ENCODE results near the gene GPRC5C.
"Not testable (repeated sequence)": the region's sequence is repeated elsewhere in the genome, so short reads cannot be mapped to it uniquely, and the experiment has no call there.

Gene GPRC5C, protein sequence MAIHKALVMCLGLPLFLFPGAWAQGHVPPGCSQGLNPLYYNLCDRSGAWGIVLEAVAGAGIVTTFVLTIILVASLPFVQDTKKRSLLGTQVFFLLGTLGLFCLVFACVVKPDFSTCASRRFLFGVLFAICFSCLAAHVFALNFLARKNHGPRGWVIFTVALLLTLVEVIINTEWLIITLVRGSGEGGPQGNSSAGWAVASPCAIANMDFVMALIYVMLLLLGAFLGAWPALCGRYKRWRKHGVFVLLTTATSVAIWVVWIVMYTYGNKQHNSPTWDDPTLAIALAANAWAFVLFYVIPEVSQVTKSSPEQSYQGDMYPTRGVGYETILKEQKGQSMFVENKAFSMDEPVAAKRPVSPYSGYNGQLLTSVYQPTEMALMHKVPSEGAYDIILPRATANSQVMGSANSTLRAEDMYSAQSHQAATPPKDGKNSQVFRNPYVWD

DNA sequence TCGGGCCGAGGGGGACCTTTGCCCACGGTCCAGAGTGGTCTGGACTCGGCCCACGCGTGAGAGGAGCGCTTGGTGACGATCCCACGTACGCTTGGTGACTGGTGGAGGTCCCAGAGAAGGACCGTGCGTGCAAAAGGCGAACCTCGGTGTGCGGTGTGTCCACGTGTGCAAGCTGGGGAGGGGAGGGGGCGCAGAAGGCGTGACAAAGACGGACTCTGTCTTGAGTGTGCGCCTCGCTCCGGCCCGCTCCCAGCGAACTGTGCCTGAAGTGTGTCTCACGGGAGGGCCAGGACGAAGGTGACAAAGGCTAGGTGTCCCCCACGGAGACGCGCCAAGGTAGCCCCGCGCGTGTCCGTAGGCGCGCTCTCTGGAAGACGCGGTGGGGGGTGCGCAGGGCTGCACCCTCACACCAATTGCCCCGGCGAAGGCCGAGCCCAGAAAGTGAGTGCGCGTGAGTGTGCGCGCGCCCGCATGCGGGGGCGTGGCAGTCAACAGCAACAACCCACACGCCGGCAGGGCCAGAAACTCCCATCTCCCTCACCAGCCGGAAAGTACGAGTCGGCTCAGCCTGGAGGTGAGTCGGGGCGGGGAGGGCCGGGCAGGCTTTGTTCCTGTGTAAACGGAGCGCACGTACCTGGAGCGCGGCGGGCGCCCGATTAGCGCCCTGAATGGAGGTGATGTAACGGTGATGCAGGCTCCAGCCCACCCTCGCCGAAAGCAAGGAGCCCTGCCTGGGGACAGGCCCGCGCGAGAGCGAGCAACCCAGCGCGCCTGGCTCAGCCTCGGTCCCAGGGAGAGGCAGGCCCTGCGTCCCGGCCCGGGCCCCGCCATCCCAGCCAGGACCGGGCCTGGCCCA, at the start of gene GPRC5C:
Gene GPRC5C (plus strand): TSS at position 521 of the 856 bp plus-strand sequence. CDS start 7,689 bp downstream, outside the sequence.
- no peak for DNase-seq

DNA sequence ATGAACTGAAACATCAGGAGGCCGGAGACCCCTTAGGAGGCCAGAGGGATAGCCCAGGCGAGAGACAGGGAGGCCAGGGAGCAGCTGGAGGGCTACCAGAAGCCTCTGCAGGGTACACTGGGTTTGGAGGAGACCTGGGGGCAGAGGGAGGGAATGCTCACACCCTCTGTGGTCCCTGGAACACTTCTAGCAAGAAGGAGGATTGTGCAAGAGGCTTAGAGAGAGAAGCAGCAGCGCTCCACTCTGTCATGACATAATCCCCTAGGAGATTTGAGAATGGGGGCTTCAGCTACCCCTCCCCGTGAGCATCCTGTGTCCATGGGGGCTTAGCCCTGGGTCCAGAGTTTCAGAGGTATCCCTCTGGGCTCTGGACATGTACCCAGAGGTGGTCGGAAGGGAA, 48.7 kb upstream of the GPRC5C start:
- DNase-seq = no peak

DNA sequence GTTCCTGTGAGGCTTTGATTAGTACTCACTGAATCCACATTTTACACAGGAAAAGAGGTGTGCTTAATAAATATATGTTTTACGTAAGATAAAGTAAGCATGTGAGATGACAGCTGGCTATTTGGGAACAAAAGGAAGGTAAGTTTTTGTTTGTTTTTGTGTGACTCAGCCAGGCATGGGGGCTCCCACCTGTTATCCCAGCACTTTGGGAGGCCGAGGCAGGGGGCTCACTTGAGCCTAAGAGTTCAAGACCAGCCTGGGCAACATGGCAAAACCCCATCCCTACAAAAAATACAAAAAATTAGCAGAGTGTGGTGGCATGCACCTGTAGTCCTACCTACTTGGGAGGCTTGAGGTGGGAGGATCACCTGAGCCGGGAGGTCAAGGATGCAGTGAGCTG, 46.7 kb upstream of the GPRC5C start:
- no peak for DNase-seq

DNA sequence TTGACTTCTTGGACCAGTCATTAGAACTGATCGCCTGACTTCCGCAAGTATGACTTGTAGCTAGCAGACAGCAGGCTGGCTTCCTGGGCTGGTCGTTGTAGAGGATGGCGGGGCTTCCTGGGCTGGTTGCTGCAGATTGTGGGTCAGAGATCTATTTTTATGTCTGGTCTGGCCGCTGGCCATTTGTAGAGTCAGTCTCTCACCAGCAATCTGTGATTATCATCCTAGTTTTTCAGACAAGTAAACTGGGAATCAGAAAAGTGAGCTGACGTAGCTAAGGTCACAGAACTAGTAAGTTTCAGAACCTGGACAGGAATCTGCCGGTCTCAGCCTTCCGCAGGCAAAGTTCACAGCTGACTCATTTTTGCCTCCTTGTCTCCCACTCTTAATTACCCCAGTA, 45.5 kb upstream of the GPRC5C start:
- DNase-seq = no peak

DNA sequence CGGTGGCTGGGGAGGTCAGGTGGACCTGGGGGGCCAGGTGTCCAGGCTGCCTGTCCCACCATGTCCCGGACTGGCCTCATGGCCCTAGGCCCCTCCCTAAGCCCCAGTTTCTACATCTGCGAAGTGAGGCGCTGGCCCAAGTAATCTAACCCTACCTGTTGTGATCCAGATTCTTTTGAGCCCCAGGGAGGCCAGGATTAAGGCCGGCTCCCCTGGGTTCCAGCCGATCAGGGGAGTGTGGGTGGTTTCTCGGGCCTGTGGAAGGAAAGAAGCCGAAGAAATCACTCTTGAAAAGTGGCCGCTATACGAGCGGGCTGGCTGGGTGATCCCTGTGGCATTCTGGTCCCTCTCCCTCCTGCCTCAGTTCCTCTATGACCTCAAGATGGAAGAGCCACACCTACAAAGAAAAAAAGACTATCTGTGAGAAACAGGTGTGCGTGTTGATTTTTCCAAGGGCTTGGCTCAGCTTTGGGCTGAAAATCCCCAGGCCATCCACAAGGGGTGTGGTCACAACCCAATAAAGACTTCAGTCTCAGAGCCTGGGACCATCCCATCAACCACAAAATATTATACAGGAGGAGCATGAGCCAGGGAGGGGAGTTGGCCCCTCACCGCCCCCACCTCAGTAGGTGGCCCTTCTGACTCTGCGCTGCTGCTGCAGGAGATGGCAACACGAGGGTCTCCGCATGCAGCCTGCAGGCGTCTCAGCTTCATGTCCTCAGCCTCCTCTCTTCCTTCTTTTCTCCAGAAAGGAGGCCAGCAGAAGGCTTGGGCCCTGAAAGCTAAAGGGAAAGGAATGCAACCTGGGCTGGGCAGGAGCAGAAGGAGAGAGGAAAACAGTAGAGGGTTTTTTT, 44.3 kb upstream of the GPRC5C start:
- no peak for DNase-seq

DNA sequence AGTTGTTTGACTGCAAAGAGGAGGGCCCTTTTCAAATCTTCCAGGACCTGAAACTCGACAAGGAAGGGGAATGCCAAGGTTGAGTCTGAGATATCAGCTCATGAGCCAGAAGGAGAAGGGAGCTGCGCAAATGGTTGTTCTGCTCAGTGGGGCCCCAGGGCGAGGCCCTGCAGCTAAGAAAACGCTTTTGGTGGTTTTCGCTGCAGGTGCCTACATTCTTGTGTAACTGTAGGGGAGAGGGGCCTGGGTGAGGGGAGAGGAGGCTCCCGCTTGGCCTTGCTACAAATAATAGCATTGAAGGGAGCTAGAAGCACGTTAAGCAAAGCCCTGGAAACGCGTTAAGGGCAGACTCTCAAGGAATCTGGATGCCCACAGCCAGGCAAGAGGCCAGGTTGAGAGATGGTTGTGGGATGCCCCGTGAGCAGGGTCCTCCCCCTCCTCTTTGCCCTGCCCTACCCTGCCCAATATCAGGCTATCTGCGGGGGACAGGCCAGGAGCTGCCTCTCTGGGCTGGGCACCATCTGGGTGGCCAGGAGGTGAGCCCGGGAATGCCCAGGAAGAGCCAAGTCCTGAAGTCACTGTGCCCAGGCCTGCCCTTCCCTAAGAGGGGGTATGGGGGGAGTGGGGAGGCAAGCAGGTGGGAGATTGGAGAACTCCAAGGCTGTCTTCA, 42.7 kb upstream of the GPRC5C start:
- DNase-seq = no peak

DNA sequence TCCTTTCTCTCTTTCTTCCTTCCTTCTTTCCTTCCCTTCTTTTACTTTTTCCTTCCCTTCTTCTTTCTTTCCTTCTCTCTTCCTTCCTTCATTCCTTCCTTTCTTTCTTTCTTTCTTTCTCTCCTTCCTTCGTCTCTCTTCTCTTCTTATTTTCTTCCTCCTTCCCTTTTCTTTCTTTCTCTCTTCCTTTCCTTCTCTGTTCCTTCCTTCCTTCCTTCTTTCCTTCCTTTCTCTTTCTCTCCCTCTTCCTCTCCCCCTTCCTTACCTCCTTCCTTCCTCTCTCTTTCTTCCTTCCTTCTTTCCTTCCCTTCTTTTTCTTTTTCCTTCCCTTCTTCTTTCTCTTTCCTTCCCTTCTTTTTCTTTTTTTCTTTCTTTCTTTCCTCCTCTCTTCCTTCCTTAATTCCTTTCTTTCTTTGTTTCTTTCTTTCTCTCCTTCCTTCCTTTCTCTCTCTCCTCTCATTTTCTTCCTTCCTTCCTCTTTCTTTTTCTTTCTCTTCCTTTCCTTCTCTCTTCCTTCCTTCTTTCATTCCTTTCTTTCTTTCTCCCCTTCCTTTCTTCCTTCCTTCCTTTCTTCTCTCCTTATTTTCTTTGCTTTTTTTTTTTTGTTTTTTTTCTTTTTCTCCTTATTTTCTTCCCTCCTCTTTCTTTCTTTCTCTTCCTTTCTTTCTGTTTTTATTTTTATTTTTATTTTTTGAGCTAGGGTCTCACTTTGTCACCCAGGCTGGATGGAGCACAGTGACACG, 41.8 kb upstream of the GPRC5C start:
- no peak for DNase-seq

DNA sequence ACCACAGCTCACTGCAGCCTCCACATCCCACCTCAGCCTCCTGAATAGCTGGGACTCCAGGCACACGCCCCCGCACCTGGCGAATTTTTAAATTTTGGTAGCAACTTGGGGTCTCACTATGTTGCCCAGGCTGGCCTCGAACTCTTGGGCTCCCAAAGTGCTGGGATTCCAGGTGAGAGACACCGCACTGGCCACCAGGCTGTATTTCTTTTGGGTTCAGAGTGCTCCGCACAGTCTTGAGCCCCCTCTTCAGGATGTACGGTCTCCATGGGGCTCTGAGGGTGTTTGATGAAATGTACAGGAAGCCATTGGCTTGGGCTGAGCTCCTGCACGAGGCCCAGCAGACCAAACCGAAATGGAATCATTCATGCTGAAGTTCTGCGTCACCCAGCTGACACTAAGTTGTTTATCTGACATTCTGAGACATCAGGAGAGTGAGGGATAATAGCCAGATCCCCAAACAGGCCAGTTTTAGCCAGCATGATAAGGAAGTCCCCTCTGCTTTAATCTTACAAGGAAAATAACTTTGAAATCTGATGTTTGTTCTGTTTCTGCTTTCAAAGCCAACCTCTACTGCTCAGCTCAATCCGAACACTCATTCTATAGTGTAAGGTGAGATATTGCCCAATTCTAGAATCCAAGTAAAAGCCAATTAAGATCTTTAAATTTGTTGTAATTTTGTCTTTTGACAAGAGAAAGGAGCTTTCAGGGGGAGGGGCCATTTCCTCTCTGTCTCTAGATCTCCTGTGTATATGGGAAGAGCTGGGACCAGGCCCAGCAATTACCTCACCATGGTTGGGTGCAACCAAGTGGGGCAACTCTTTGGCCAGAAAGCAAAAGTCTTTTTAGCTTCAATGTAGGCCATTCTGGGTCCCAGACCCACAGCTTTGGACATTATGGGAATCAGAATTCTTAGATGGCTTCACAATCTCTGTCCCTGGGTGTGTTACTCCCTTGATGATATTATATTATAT, 40.9 kb upstream of the GPRC5C start:
- no peak for DNase-seq

DNA sequence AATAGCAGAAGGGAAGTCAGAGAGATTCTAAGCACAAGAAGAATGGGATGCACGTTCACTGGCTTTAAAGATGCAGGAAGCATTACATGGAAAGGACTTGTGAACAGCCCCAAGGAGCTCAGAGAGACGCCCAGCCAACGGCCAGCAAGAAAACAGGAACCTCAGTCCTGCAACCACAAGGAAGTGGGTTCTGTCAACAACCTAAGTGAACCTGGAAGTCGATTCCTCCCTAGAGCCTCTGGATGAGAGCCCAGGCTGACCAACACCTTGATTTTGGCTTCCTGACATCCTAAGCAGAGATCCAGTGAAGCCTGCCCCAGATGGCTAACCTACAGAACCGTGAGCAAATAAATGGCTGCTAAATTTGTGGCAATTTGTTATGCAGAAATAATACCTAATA, 40.1 kb upstream of the GPRC5C start:
- DNase-seq = no peak

DNA sequence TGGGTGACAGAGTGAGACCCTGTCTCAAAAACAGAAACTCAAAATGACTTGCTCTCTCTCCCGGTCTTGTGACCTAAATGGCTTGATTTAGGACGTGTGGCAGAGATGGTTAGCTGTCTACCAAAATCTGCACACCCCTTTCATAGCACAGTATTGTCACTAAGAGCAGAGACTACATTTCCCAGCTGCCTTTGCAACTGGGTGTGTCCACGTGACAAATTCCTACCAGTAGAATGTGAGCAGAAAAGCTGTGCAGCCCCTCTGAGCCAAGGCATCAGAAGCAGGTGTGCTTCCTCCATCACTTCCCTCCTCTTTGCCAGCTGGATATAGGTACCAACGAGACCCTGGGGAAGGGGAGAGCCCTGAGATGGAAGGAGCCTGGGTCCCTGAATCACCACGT, 39.0 kb upstream of the GPRC5C start:
- DNase-seq = no peak

DNA sequence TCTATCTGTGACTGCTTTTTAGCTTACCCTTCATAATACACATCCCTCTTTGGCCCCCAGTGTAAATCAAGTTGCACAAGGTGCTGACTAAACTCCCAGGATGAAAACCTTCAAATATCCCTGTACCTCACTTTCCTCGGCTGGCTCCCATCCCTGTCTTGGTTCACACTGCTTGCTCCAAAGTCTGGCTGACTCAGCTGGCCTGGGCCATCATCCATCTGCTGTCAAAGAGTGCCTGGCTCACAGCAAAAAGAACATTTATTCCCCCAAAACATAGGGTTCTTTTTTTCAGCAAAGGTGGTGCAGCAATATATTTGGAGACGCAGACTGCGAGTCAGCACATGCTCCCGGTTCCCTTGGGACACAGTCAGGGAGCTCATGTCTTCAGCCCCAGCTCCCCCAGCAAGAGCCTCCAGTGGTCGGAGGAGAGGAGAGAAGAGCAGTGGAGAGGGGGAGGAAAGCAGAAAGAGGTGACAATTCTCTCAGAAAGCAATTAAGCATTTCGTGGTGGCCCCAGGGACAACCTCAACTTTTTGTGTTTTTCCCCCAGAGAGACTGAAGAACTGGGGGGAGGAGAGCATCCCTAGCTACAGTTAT, 38.4 kb upstream of the GPRC5C start:
- DNase-seq = no peak

DNA sequence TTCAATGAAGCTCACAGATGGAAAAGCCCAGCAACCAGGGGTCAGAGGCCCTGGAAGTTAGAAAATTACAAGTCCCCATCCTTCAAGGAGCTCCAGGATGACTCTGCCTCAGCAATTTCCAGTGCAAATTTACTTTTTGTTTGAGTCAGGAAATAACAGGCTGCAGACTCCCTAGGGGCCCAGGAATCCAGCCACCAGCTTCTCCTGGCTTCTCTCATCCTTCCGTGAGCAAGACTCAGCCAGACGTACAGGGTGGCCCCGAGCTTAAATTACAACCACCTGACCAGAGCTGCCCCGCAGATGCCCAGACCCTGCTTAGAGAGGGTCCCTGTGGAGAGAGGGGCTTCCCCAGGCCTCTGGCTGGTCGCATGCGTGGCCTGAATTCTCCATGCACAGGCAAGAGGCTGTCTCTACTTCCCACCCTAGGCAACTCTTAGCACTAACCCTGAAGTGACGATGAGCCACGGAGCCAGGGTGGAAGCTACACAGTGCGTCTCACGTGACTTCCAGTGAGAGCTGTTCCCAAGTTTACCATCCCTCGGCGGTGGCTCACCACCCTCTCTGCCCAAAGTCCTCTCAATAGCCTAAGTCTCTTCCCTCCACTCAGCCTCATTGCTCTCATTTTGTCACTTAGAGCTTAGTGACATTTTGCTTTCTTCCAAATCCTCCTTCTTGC, 37.5 kb upstream of the GPRC5C start:
- DNase-seq = no peak

DNA sequence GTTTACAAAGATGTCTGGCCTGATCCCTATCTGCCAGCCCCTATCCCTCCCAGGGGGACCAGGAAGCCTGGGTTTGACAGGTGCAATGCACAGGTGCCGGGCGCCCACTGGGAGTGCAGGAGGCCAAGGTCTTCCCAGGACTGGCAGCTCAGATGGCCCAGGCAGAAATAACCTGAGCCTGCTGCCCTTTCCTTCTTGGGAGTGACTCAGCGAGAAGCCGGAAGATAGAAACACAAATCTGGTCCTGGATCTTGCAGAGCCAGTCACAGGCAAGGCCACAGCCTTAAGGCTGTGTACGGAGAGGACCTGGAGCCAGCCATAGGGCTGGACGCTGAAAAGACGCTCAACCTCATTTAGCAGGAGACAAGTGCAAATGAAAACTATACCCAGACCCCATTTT, 36.9 kb upstream of the GPRC5C start:
- DNase-seq = no peak

DNA sequence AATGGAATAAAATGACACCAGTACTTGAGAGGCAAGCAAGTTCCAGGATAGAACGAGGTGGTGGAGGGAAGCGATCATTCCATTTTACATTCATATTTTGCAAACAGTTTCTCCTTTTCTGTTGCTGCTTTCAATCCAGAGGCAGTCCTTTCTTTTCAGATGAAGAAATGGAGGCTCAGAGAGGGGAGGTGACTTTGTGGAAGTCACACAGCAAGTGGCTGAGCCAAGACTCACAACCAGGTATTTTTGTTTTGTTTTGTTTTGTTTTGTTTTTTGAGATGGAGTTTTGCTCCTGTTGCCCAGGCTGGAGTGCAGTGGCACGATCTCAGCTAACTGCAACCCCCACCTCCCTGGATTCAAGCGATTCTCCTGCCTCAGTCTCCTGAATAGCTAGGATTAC, 35.3 kb upstream of the GPRC5C start:
- no peak for DNase-seq

DNA sequence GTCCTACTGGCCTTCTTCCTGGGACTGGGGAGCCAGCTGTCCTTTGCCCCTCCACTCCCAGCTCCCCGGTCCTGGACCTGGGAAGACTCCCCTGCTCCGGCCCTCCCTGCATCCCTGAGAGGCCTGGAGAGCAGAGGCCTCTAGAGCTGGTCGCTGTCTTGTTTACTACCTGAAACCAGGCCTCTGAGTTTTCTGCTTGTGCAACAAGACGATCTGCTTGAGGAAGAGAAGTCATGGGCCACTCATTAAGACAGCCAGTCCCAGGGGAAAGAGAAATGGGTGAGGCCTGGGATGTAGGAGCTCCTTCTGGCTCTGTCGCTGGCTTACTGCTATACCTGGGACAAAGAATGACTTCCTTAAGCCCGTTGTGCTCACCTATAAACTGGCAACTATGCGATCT, 29.8 kb upstream of the GPRC5C start:
- no peak for DNase-seq

DNA sequence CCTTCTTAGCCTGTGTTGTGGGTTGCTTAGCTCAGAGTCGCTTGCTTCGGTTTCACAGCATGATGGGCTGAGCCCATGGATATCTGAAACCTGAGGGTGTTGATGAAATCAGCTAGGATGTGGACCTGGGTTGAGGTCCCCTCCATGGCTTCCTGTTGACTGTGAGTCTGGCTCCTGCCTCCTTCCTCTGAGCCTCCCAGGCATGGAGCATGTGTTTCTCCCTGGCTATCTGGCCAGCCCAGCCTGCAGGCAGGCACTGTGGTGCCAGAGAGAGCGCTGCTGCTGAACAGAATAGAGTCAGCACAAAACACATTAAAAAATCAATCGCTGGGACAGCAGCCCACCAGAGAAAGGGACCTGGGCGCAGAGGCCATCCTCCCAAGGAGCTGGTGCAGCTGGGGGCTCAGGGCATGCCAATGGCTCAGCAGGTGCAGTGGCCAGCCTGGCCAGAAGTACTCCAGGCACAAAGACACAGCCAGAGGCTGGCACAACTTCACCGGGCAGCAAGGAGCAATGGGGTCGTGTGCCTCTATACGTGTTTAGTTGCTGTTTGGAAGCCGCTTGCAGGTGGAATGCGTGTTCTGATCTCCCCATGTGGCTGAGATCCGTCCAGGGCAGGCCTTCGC, 28.3 kb upstream of the GPRC5C start:
- DNase-seq = no peak

DNA sequence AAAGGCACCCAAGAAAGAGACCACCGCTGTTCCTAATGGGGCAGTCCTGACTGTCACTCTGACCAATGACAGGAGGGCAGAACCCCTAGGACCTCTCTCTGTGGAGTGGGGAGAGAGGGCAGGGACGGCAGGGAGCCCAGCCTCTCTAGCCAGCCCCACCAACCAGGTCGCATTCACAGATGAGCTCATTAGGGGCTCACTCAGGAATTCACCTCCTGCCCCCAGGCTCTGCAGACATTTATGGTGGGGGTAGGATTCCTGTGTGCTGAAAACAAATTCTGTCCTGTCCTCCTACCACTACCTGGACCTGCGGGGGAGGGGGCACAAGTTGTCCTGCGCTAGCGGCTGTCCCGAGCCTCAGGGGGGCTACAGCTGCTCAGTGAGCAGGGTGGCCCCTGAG, 27.7 kb upstream of the GPRC5C start:
- no peak for DNase-seq

DNA sequence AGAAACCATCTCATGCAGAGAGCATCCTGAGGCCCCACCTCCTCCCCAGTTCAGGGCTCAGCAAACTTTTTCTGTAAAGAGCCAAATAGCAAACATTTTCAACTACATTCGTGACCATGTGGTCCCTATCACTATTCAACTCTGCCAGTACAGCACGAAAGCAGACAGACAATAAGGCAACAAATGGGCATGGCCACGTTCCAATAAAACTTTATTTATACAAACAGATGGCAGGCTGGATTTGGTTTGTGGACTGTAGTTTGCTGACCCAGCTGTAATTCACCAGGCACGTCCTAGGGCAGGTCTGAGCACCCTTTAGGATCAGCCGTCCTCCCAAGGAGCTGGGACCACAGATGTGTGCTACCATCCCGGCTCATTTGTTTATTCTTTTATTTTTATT, 27.1 kb upstream of the GPRC5C start:
- DNase-seq = no peak

DNA sequence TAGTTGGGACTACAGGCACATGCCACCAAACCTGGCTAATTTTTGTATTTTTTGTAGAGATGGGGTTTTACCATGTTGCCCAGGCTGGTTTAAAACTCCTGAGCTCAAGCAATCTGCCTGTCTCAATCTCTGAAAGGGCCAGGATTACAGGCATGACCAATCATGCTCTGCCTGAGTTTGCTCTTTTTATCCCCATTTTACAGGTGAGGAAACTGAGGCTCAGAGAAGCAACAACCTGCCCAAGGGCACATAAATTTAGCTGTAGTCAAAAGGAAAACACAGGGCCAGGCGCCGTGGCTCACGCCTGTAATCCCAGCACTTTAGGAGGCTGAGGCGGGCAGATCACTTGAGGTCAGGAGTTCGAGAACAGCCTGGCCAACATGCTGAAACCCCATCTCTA, 26.6 kb upstream of the GPRC5C start:
- not testable (repeated sequence) for DNase-seq
